ENCODE results near the gene DGKZ.
"Not testable (repeated sequence)": the region's sequence is repeated elsewhere in the genome, so short reads cannot be mapped to it uniquely, and the experiment has no call there.

Gene DGKZ

DNA sequence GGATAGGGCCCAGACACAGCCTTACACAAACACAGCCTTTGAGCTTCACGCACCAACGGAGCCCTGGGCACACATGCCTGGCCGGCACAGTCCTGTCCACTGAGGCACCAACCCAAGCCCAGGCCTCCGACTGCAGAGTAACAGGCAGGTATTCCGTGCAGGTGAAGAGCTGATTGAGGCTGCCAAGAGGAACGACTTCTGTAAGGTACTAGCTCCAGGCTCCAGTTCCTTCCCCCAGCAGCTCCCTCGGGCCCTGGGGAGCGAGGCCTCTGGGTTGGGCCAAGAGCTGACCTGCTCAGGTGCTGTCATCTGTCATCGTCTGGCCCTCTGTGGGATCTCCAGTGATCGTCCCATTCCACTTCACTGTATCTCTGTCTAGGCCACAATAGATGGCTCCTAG is 31.0 kb downstream of the DGKZ start:
- no peak overlapping the region for H3K4me3 ChIP-seq (ENCODE audit: low read depth, low read length, poor library complexity, severe bottlenecking)
- H2AFZ ChIP-seq (ENCODE audit: low read length), result no peak overlapping the region
- no peaks in the 10 kb centered on the region for H4K20me1 ChIP-seq (ENCODE audit: insufficient read depth, low read length)
- no peaks in the 10 kb centered on the region for H3K9me3 ChIP-seq (ENCODE audit: low read length)
- H3F3A ChIP-seq (ENCODE audit: insufficient read depth, low read length), result no peaks in the 10 kb centered on the region
- H3K4me2 ChIP-seq (ENCODE audit: low read length), result no peak overlapping the region
- H3K27me3 ChIP-seq (ENCODE audit: insufficient read depth, low read length), result no peaks in the 10 kb centered on the region
- TF ChIP-seq, protein P1, sequence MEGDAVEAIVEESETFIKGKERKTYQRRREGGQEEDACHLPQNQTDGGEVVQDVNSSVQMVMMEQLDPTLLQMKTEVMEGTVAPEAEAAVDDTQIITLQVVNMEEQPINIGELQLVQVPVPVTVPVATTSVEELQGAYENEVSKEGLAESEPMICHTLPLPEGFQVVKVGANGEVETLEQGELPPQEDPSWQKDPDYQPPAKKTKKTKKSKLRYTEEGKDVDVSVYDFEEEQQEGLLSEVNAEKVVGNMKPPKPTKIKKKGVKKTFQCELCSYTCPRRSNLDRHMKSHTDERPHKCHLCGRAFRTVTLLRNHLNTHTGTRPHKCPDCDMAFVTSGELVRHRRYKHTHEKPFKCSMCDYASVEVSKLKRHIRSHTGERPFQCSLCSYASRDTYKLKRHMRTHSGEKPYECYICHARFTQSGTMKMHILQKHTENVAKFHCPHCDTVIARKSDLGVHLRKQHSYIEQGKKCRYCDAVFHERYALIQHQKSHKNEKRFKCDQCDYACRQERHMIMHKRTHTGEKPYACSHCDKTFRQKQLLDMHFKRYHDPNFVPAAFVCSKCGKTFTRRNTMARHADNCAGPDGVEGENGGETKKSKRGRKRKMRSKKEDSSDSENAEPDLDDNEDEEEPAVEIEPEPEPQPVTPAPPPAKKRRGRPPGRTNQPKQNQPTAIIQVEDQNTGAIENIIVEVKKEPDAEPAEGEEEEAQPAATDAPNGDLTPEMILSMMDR (IDR thresholded peaks at IDR 0.05; ENCODE audit: low read length), result no peak
- TF ChIP-seq EZH2 (IDR thresholded peaks at IDR 0.05; ENCODE audit: borderline replicate concordance, low read length), result no peak
- H3K9ac ChIP-seq (ENCODE audit: low read length), result no peak overlapping the region
- H3K27ac ChIP-seq (ENCODE audit: low read depth, low read length, poor library complexity, severe bottlenecking), result no peak overlapping the region
- H3K4me1 ChIP-seq (ENCODE audit: insufficient read depth, low read length, severe bottlenecking), result peaks cover 17% of the 10 kb centered on the region
- H3K36me3 ChIP-seq (ENCODE audit: insufficient read depth, low read length), result peaks cover 55% of the 10 kb centered on the region
- H3K9me2 ChIP-seq (ENCODE audit: low read depth, low read length), result no peaks in the 10 kb centered on the region
- H3K79me2 ChIP-seq (ENCODE audit: insufficient read depth, low read length), result no peaks in the 10 kb centered on the region

DNA sequence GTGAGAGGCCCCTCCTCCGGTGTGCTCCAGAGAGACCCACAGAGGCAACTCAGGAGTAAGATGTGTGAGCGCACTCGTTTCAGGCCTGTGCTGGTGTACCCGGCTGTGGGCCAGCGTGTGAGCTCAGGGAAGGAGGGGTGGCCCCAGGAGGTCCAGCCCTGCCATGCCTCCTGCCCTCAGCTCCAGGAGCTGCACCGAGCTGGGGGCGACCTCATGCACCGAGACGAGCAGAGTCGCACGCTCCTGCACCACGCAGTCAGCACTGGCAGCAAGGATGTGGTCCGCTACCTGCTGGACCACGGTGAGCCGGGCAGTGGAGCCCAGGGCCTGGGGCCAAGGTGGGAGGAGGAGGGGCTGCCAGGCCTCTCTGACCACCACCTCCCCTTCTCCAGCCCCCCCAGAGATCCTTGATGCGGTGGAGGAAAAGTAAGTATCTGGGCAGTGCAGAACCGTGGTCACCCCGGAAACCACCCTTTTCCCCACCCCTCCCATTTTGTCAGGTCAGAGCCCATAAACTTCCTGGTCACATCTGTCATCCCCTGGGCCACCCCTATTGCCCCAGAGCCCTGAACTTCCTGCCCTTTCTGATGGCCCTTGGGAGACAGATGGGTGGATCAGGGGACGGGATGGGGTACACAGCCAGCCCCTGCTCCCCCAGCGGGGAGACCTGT is 31.7 kb downstream of the DGKZ start:
- H3K9ac ChIP-seq (ENCODE audit: low read length), result no peak overlapping the region
- H3K27ac ChIP-seq (ENCODE audit: low read depth, low read length, poor library complexity, severe bottlenecking), result no peak overlapping the region
- no peaks in the 10 kb centered on the region for H3F3A ChIP-seq (ENCODE audit: insufficient read depth, low read length)

DNA sequence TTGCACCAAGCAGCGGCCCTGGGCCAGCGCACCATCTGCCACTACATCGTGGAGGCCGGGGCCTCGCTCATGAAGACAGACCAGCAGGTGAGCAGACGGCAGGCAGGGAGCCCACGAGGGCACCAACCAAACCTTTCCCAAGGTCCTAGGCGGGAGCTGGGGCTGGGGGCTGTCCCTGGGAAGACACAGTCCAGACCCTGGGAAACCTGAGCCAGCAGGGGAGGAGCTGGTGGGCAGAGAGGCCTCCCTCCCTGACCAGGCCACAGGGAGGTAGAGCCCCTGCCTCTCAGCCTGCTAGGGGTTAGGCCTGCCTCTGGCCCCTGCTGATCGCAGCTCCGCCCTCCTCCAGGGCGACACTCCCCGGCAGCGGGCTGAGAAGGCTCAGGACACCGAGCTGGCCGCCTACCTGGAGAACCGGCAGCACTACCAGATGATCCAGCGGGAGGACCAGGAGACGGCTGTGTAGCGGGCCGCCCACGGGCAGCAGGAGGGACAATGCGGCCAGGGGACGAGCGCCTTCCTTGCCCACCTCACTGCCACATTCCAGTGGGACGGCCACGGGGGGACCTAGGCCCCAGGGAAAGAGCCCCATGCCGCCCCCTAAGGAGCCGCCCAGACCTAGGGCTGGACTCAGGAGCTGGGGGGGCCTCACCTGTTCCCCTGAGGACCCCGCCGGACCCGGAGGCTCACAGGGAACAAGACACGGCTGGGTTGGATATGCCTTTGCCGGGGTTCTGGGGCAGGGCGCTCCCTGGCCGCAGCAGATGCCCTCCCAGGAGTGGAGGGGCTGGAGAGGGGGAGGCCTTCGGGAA is 32.4 kb downstream of the DGKZ start:
- not testable (repeated sequence) for H3F3A ChIP-seq (ENCODE audit: insufficient read depth, low read length); H3K4me3 ChIP-seq (ENCODE audit: low read depth, low read length, poor library complexity, severe bottlenecking); H3K9me3 ChIP-seq (ENCODE audit: low read length); H3K4me2 ChIP-seq (ENCODE audit: low read length); H4K20me1 ChIP-seq (ENCODE audit: insufficient read depth, low read length); H2AFZ ChIP-seq (ENCODE audit: low read length); H3K27ac ChIP-seq (ENCODE audit: low read depth, low read length, poor library complexity, severe bottlenecking); H3K27me3 ChIP-seq (ENCODE audit: insufficient read depth, low read length); H3K9me2 ChIP-seq (ENCODE audit: low read depth, low read length); H3K79me2 ChIP-seq (ENCODE audit: insufficient read depth, low read length); H3K9ac ChIP-seq (ENCODE audit: low read length)
- Histone ChIP-seq H3K4me1 (ENCODE audit: insufficient read depth, low read length, severe bottlenecking) (peaks cover 17% of the 10 kb centered on the region), H3K36me3 (ENCODE audit: insufficient read depth, low read length) (peaks cover 42% of the 10 kb centered on the region)

More for the DNA sequence above, 31.7 kb downstream of the DGKZ start:
- no peak overlapping the region for H2AFZ ChIP-seq (ENCODE audit: low read length)
- no peak overlapping the region for H3K4me2 ChIP-seq (ENCODE audit: low read length)
- H3K4me3 ChIP-seq (ENCODE audit: low read depth, low read length, poor library complexity, severe bottlenecking), result no peak overlapping the region
- TF ChIP-seq, protein P1 (IDR thresholded peaks at IDR 0.05; ENCODE audit: low read length), result no peak
- no peak for TF ChIP-seq EZH2 (IDR thresholded peaks at IDR 0.05; ENCODE audit: borderline replicate concordance, low read length)
- no peaks in the 10 kb centered on the region for H3K79me2 ChIP-seq (ENCODE audit: insufficient read depth, low read length)
- peaks cover 17% of the 10 kb centered on the region for H3K4me1 ChIP-seq (ENCODE audit: insufficient read depth, low read length, severe bottlenecking)
- no peaks in the 10 kb centered on the region for H3K9me3 ChIP-seq (ENCODE audit: low read length)
- no peaks in the 10 kb centered on the region for H3K9me2 ChIP-seq (ENCODE audit: low read depth, low read length)
- H3K27me3 ChIP-seq (ENCODE audit: insufficient read depth, low read length), result no peaks in the 10 kb centered on the region
- H3K36me3 ChIP-seq (ENCODE audit: insufficient read depth, low read length), result peaks cover 50% of the 10 kb centered on the region
- H4K20me1 ChIP-seq (ENCODE audit: insufficient read depth, low read length), result no peaks in the 10 kb centered on the region
